Measurements from ENCODE around the gene INHBC. TPM values are rescaled to one million over a fixed set of nuclear protein-coding genes. Genes with fewer than 3 reads are reported as not detected.

The INHBC gene
- total RNA-seq, 1 experiment from 2014 or later: 0.20 TPM

GRCh38 chr12:57452181-57452936 is 17.8 kb downstream of the INHBC start:
- Histone ChIP-seq H2AFZ (ENCODE audit: low read depth, low read length, poor library complexity, severe bottlenecking) (no peak overlapping the region), H3K27me3 (ENCODE audit: insufficient read depth, low read length) (no peaks in the 10 kb centered on the region), H3K79me2 (ENCODE audit: insufficient read depth, low read length) (no peaks in the 10 kb centered on the region), H3K27ac (ENCODE audit: low read depth, low read length) (no peak overlapping the region), H4K20me1 (ENCODE audit: insufficient read depth) (no peaks in the 10 kb centered on the region), H3K4me1 (ENCODE audit: control insufficient read depth in 1 of 2, insufficient read depth in 2 of 2, low read length in 2 of 2) (peaks cover 18 to 34% of the 10 kb centered on the region in 2 experiments), H3K36me3 (ENCODE audit: control insufficient read depth in 1 of 2, insufficient read depth in 2 of 2, low read length in 2 of 2) (no peaks in the 10 kb centered on the region), H3K4me2 (ENCODE audit: low read length) (peak overlapping the region; percentile 13; the same call in 1 of the 2 replicates), H3K9me3 (ENCODE audit: control insufficient read depth in 1 of 2, insufficient read depth in 1 of 2, low read depth in 1 of 2, low read length in 2 of 2) (no peaks in the 10 kb centered on the region), H3K9me2 (ENCODE audit: insufficient read depth) (no peaks in the 10 kb centered on the region), H3K9ac (ENCODE audit: low read length) (no peak overlapping the region), H3K4me3 (replicated peaks in 1 of 2; ENCODE audit: low read depth in 1 of 2, low read length in 2 of 2) (no peak overlapping the region)
- no peak for DNase-seq (ENCODE audit: low read depth, low spot score)
- RAD21 ChIA-PET (ENCODE audit: low non-redundant PET in 1 of 2, low total read pairs in 2 of 2, uncharacterized antibody in 2 of 2, unreplicated experiment in 2 of 2): interaction anchor here (0.8 to 2.0 kb wide), 7 partner anchors 144 to 191 kb away, joined by 3 to 9 read pairs (median 5); no protein-coding TSS in a partner anchor
- POLR2A ChIA-PET: interaction anchor here (0.6 to 1.6 kb wide), 4 partner anchors 22 to 210 kb away, joined by 3 to 5 read pairs (median 4); no protein-coding TSS in a partner anchor
- intact Hi-C loops (cut with micrococcal nuclease): loop anchor here (2.0 kb wide), 1 partner anchor 240 kb away; no protein-coding TSS in a partner anchor
- ATAC-seq: no peak
- CTCF ChIA-PET: interaction anchor here (0.6 to 3.5 kb wide), 26 partner anchors 9 to 239 kb away, joined by 3 to 75 read pairs (median 5); no protein-coding TSS in a partner anchor
- TF ChIP-seq POLR2AphosphoS5 (IDR thresholded peaks at IDR 0.05; ENCODE audit: low read depth, low read length): no peak
- no TSS peak for BruUV-seq (replicated peaks)

- DNase-seq (ENCODE audit: low read depth, low spot score): no peak
- no peak overlapping the region for H2AFZ ChIP-seq (ENCODE audit: low read depth, low read length, poor library complexity, severe bottlenecking)
These were observed 18.4 kb downstream of the INHBC start for GRCh38 chr12:57452937-57453509.

More at GRCh38 chr12:57452937-57453509, 18.4 kb downstream of the INHBC start:
- H4K20me1 ChIP-seq (ENCODE audit: insufficient read depth): no peaks in the 10 kb centered on the region
- H3K27me3 ChIP-seq (ENCODE audit: insufficient read depth, low read length): no peaks in the 10 kb centered on the region
- ChIA-PET RAD21 (ENCODE audit: low non-redundant PET in 1 of 2, low total read pairs in 2 of 2, uncharacterized antibody in 2 of 2, unreplicated experiment in 2 of 2) (interaction anchor here (0.8 to 2.0 kb wide), 7 partner anchors 145 to 191 kb away, joined by 3 to 9 read pairs (median 5); no protein-coding TSS in a partner anchor), POLR2A (interaction anchor here (0.6 to 1.6 kb wide), 4 partner anchors 23 to 210 kb away, joined by 3 to 5 read pairs (median 4); no protein-coding TSS in a partner anchor), CTCF (interaction anchor here (0.6 to 3.5 kb wide), 24 partner anchors 8 to 240 kb away, joined by 3 to 75 read pairs (median 5); no protein-coding TSS in a partner anchor)
- no TSS peak for BruUV-seq (replicated peaks)
- ATAC-seq: peak; percentile 81
- TF ChIP-seq TCF7L2 (IDR thresholded peaks at IDR 0.05; ENCODE audit: borderline replicate concordance, extremely low read depth, insufficient read depth, insufficient read length) (no peak), CTCF (IDR thresholded peaks at IDR 0.05 in 2 of 3, conservative IDR thresholded peaks at IDR 0.05 in 1 of 3; ENCODE audit: borderline replicate concordance in 1 of 3, insufficient read depth in 1 of 3, low read depth in 2 of 3, low read length in 2 of 3) (peak in 2 of 3 experiments; percentile 94 to 96; a peak in 4 of 6 replicates)
- no peaks in the 10 kb centered on the region for H3K9me3 ChIP-seq (ENCODE audit: control insufficient read depth in 1 of 2, insufficient read depth in 1 of 2, low read depth in 1 of 2, low read length in 2 of 2)
- no peak overlapping the region for H3K27ac ChIP-seq (ENCODE audit: low read depth, low read length)
- no peaks in the 10 kb centered on the region for H3K36me3 ChIP-seq (ENCODE audit: control insufficient read depth in 1 of 2, insufficient read depth in 2 of 2, low read length in 2 of 2)
- intact Hi-C loops (cut with micrococcal nuclease): loop anchor here (1.0 to 2.0 kb wide), 3 partner anchors 146 to 240 kb away; no protein-coding TSS in a partner anchor
- no peak overlapping the region for H3K4me3 ChIP-seq (replicated peaks in 1 of 2; ENCODE audit: low read depth in 1 of 2, low read length in 2 of 2)
- H3K9ac ChIP-seq (ENCODE audit: low read length): no peak overlapping the region
- no peaks in the 10 kb centered on the region for H3K79me2 ChIP-seq (ENCODE audit: insufficient read depth, low read length)
- no peaks in the 10 kb centered on the region for H3K9me2 ChIP-seq (ENCODE audit: insufficient read depth)
- H3K4me1 ChIP-seq (ENCODE audit: control insufficient read depth in 1 of 2, insufficient read depth in 2 of 2, low read length in 2 of 2): peaks cover 21 to 34% of the 10 kb centered on the region in 2 experiments
- H3K4me2 ChIP-seq (ENCODE audit: low read length): peak overlapping the region; percentile 13; the same call in 1 of the 2 replicates
